HG02642 (cell line): ENCODE measurements around the gene PSMB4.
"Not testable (repeated sequence)": the region's sequence is repeated elsewhere in the genome, so short reads cannot be mapped to it uniquely, and the experiment has no call there.

ENCODE experiments used
- ATAC-seq: cut with Tn5 transposase; IDR thresholded peaks from one replicate; pipeline ENCODE4 v1.9.1; 2021; ENCODE audit warnings: mild to moderate bottlenecking; ENCODE audit not compliant: unreplicated experiment, poor library complexity

PSMB4 gene

GRCh38 chr1:151384584-151384983 lies 14.8 kb upstream of the PSMB4 start:
- ATAC-seq: no peak

GRCh38 chr1:151386002-151386401 lies 13.4 kb upstream of the PSMB4 start:
- no peak for ATAC-seq

- not testable (repeated sequence) for ATAC-seq
Measured at GRCh38 chr1:151390221-151391078, 8.9 kb upstream of the PSMB4 start.

- ATAC-seq: no peak
Measured at GRCh38 chr1:151391079-151391563, 8.3 kb upstream of the PSMB4 start.

GRCh38 chr1:151393583-151393982 lies 5.8 kb upstream of the PSMB4 start:
- no peak for ATAC-seq

DNA sequence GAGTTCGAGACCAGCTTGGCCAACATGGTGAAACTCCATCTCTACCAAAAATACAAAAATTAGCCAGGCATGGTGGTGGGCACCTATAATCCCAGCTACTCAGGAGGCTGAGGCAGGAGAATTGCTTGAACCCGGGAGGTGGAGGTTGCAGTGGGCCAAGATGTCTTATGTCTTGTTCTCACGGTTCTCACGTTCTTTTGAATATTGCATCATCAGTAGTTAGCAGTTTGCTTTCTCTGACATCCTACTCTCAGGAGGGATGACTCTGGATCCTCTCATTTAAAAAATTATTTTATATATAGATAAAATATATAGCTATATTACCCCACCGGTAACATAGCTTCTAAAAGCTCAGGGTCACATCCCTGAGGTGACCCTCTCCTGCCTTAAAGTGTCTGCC lies 3.1 kb upstream of the PSMB4 start:
- ATAC-seq: not testable (repeated sequence)

DNA sequence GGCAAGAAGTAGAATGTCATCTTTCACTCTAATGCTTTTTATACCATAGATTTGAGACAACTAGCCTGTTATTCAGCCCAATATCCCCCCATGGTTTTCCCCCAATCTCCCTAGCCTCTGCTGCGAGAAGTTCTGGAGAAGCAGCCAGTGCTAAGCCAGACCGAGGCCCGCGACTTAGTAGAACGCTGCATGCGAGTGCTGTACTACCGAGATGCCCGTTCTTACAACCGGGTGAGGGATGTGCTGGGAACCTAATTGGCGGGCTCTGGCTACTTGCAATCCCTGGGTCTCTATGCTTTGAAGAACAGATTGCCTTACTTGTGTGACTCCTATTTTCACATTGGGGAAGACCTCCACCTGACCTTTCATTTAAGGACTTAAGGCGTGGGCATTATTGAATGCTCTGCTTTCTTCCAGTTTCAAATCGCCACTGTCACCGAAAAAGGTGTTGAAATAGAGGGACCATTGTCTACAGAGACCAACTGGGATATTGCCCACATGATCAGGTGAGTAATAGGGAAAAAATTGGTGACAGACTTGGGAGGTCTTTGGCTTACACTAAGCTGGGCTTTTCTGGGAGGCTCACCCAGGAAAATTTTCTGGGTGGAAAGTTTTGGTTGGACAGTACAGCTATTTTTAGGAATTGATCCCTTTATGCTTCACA lies 1.9 kb downstream of the PSMB4 start:
- ATAC-seq: no peak

DNA sequence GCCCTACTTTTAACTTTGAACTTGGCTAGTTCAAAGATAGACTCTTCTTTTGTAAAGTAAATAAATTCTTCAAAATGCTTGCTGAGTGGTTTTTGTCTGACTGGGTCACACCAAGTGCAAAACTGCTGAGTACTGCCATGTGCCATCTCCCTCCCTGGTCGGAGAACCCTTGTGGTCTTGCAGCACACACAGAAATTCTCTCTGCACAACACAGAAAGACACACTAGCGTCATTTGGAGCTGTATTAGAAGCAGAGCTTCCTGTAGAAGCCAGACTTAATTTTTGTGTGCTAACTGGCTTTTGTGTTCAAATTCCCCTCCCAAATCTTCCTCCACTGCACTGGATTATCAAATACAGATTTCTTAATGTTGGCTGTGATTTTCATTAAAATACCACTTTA lies 2.5 kb downstream of the PSMB4 start:
- ATAC-seq: no peak

DNA sequence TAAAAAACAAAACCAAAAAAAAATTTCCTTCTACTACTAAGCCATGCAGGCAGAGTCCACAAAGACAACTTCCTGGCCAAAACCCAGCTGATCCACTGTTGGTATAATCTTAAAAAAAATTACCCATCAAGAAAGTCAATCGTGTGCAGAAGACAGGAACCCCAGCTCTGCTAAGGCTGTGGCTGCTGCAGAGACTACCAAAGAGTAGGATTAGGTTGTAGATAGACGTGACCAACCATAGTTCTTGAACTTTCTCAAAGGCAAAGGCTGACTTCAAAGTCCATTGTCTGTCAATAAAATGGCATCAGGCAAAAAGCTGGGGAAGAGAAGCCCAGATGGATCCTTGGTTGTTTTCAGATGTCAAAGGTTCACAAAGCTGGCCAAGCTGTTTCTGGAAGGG lies 3.4 kb downstream of the PSMB4 start:
- no peak for ATAC-seq

GRCh38 chr1:151403612-151404011 lies 4.2 kb downstream of the PSMB4 start:
- no peak for ATAC-seq

DNA sequence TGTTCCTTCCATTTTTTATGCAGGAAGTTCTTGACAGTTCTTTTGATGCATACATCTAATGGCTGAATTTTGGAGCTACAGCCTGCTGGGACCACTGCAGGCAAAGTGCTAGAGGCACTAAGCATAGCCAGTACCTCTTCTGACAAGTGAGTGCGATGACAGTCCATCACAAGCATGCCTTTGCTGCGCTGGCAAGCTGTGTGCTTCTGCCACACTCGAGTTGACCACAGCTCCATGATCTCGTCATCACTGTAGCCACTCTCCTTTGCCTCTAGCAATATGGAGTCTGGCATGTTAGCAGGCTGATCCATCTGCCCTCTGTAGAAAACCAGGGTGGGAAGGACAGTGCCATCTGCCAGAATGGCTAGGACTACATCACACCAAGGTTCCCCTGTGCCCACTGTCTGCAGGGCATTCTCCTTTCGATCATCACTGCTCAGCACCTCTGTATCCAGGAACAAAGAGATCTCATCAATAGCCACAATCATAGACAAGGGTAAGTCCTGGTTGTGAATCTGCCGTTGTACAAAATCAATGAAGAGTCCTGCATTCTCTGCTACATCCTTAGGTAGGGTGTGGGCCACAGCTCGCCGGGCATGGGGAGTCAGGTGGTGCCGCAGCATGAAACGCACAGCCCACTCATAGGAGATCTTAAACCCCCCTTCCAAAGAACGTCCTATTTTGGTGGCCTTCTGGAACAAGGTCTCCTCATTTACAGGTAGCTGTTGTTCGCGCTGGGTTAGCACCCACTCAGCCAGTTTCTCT lies 6.0 kb downstream of the PSMB4 start:
- no peak for ATAC-seq

DNA sequence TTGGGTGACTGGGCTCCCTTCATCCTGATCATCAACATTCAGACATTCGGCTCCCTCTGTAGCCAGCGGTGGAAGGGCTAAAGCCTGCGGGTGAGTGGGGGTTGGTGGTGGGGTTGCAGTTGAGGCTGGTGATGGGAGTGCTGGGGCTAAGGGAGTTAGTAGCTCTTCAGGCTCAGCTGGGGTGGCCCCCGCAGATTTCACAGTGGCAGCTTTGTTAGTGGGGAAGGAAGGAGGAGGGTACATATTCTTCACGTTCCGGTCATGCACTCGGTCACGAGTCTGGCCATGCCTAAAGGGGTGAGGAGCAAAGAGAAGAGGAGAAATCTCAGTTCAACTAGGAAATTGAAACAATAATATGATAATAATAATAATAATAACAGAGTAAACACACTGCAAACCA lies 6.8 kb downstream of the PSMB4 start:
- ATAC-seq: no peak

DNA sequence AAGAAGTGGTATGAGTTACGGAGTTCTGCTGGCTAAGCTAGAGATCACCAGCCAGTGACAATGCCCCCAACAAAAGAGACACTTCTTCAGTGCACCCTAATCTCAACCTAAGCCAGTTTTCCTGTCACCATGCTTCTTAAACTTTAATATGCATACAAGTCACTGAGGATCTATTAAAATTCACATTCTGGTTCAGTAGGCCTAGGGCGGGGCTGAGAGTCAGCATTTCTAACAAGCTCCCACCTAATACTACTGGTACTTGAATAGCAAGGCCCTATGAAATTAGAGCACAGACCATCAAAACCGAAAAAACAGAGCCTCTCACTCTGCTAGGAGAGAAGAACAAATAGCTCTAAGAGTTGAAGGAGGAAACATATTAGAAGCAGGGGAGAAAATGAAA lies 7.9 kb downstream of the PSMB4 start:
- no peak for ATAC-seq

DNA sequence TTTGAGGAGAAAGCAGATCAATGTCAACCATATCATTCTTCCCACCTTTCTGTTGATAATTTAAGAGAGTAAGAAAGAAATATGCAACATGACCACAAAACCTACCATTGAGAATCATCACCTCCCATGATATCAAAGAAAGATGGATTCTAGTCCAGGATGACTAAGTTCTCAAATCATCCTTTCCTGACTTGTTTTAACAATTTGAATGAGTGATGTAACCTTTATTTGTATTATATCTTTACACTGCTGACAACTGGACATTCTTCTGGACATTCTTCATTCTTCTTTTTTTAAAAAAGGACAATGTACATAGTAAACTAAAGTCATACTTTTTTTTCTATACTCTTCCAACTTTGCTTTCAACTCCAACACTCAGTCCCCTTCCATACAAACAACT lies 9.5 kb downstream of the PSMB4 start:
- no peak for ATAC-seq

DNA sequence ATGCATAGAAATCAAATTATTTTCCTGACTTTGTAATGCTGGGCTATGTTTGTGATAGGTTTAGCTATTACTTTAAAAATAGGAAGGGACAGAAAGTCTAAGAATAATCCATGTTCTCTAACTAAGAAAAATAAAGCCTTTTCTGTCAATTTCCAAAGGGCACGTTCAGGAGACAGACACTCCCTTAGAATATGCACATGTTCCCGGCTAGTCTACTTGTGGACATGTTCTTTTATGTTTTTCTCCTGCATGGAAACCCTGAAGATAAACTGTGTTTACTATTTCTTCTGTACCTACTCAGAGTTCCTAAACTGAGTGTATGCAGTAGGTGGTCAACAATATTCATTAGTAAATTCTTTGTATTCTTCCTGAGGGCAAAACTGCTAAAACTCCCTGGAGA lies 12.5 kb downstream of the PSMB4 start:
- no peak for ATAC-seq

- ATAC-seq: no peak
Measured at GRCh38 chr1:151416231-151416630, 16.9 kb downstream of the PSMB4 start.

GRCh38 chr1:151418081-151418480 lies 18.7 kb downstream of the PSMB4 start:
- ATAC-seq: no peak

DNA sequence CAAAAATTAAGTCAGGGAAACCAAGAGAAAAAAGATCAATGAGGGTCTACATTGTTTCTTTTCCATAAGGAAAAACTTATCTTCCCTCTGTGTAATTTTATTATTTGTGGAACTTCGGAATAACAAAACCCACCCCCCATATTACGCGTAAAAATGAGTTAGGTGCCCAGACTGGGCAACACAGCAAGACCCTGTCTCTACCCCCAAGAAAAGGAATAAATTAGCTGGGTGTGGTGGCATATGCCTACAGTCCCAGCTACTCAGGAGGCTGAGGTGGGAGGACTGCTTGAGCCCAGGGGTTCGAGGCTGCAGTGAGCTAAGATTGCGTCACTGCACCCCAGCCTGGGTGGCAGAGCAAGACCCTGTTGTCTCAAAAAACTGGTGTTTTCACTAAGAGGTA lies 20.4 kb downstream of the PSMB4 start:
- ATAC-seq: no peak

DNA sequence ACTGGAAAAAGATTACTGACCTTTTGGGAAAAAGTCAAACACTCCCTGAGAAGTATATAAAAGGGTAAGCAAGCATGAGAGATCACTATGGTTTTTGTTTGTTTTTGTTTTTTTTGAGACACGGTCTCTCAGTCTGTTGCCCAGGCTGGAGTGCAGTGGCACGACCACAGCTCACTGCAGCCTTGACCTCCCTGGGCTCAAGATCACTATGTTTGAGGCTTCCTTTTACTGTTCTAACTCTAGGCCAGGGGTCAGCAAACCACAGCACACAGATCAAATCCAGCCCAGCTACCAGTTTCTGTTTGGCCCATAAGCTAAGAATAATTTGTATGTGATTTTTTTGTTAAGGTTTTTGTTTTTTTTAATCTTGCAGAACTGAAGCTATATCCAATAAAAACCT lies 25.7 kb downstream of the PSMB4 start:
- no peak for ATAC-seq

- ATAC-seq: no peak
Measured at GRCh38 chr1:151428068-151428467, 28.7 kb downstream of the PSMB4 start.

DNA sequence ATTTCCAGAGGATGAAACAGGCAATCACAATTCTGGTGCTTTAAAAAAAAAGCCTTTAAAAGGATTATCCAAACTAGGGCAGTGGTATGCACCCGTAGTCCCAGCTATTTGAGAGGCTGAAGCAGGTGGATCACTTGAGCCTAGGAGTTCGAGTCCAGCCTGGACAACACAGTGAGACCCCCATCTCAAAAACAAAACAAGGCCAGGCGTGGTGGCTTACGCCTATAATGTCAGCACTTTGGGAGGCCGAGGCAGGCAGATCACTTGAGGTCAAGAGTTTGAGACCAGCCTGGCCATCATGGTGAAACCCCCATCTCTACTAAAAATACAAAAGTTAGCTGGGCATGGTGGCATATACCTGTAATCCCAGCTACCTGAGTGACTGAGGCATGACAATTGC lies 34.5 kb downstream of the PSMB4 start:
- not testable (repeated sequence) for ATAC-seq
